HG03432 (cell line): ENCODE results near the gene CFAP90.

ENCODE experiments used
- ATAC-seq: cut with Tn5 transposase; IDR thresholded peaks from one replicate; pipeline ENCODE4 v1.9.1; 2021; ENCODE audit warnings: mild to moderate bottlenecking, moderate library complexity; ENCODE audit not compliant: unreplicated experiment

The CFAP90 gene

DNA sequence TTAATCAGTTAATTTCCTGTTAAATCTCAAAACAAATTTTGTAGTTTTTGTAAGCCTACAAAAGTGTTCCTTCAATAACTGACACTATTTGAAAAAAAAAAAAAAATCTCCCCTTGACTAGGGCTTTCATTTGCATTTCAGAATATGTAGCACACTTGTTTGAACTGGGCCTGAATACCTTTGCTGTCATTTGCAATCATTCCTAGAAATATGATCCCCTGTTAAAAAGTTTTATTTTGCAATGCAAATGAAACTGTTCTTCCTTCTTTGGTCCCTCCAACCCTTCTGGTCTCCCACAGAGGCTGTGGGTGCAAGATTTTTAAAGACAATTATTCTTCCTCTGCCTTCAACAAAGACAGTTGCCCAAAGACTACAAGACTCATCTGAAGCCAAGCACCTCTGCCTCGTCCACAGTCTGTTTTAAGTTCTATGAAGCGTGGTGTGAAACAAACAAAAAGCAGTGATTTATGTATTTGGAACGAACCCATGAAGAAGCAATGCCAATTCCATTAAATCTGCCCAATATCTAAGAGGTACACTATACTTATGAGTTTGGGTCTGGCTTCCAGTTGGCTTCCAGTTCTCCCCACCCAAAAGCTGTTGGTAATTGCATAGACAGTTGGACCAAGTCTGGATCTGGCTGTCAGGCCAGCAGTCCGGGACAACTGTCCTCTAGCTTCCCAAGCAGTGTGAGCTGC lies 66.1 kb downstream of the CFAP90 start:
- ATAC-seq = no peak

DNA sequence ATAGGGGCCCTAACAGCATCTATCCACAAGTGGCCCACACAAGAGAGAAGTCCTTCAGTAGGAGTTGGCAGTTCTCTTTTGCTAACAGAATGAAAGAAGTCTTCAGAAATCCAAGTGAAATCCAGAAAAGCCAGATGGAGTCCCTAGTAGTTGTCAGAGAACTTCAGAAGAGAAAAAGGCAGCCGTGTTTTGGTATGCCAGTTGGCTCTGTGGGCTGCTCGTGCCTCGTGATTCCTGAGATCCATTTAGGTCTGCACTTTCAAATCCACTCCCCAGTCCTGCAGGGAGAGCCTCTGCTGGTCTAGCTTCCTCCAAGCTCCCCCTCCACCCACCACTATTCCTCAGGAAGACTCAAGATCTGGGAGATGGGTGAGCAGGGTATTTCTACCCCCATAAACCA lies 69.0 kb downstream of the CFAP90 start:
- ATAC-seq = no peak
